ENCODE results near the gene AIPL1.

Gene AIPL1

GRCh38 chr17:6374271-6374691, 60.6 kb downstream of the AIPL1 start:
- H2AK5ac ChIP-seq (ENCODE audit: low read length) = no peak overlapping the region
- H2BK5ac ChIP-seq (ENCODE audit: low read length) = no peak overlapping the region
- no peaks in the 10 kb centered on the region for H3K79me1 ChIP-seq (ENCODE audit: low read length)
- H4K8ac ChIP-seq (ENCODE audit: low read depth, low read length) = no peak overlapping the region
- DNase-seq = peak; percentile 52
- no peaks in the 10 kb centered on the region for H3K4me1 ChIP-seq (ENCODE audit: control insufficient read depth, low read depth, low read length)
- no peaks in the 10 kb centered on the region for H3K79me2 ChIP-seq (ENCODE audit: control insufficient read depth, insufficient read depth, low read length)
- no peak overlapping the region for H2BK15ac ChIP-seq (replicated peaks; ENCODE audit: low read depth)
- H3K9ac ChIP-seq (ENCODE audit: low read length) = no peak overlapping the region
- H3K23ac ChIP-seq (ENCODE audit: low read length) = no peak overlapping the region
- H3K4me3 ChIP-seq (ENCODE audit: low read length) = no peak overlapping the region
- no peaks in the 10 kb centered on the region for H3K36me3 ChIP-seq (ENCODE audit: control insufficient read depth, insufficient read depth, low read length)
- no CpG with 5 or more reads among the region's 2 CpGs for WGBS (ENCODE audit: extremely low coverage, insufficient coverage, low lambda C conversion rate)
- H3K4ac ChIP-seq (ENCODE audit: low read depth, low read length) = no peak overlapping the region
- no peak overlapping the region for H4K5ac ChIP-seq (ENCODE audit: low read length)
- H3K27ac ChIP-seq (ENCODE audit: low read depth, low read length) = no peak overlapping the region
- H2BK120ac ChIP-seq (ENCODE audit: low read depth, low read length) = no peak overlapping the region
- no peaks in the 10 kb centered on the region for H3K27me3 ChIP-seq (ENCODE audit: insufficient read depth, low read length, poor library complexity)
- no peak overlapping the region for H3K56ac ChIP-seq (ENCODE audit: low read length)
- no peak overlapping the region for H3K18ac ChIP-seq (ENCODE audit: low read length)
- no peak overlapping the region for H3K4me2 ChIP-seq (ENCODE audit: low read length)
